Measurements from ENCODE around the gene C12orf50.

DNA sequence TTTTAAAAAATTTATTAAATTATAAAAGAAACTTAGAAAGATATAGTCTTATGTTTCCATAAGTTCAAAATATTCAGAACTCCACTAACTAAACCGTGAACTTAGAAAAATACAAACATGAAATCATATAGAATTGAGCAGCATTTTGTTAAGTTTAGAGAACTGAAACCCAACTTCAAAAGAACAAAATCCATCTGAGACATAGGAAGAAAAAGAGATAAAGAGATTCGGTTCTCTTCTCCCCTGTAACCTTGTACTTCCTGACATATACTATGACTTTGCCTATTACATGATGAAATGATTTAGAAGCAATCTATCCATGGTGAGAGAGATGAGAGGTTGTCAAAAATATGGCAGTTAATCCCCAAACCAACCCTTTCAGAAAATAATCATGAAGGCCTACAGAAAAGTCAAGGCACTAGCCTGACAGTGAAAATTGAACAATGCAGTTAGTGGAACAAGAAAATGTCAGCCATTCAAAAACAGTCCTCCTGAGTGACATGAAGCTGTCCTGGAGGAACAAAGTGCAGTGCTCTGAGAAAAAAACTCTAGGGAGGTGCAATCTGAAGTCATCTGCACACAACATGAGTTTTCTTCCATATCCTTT, 44.0 kb downstream of the C12orf50 start:
- TF ChIP-seq EZH2 (IDR thresholded peaks at IDR 0.05; ENCODE audit: borderline replicate concordance) (no peak), CTCF (IDR thresholded peaks at IDR 0.05; ENCODE audit: poor library complexity) (no peak), EZH2phosphoT487 (IDR thresholded peaks at IDR 0.05; ENCODE audit: low read depth, severe bottlenecking, unreplicated experiment) (no peak)
